Measurements from ENCODE around the gene GLB1L2. TPM values are rescaled to one million over a fixed set of nuclear protein-coding genes. Genes with fewer than 3 reads are reported as not detected.

Gene GLB1L2
- total RNA-seq, 4 donors from 2014 or later = 7.1 to 13.1 (median 10.5) TPM

DNA sequence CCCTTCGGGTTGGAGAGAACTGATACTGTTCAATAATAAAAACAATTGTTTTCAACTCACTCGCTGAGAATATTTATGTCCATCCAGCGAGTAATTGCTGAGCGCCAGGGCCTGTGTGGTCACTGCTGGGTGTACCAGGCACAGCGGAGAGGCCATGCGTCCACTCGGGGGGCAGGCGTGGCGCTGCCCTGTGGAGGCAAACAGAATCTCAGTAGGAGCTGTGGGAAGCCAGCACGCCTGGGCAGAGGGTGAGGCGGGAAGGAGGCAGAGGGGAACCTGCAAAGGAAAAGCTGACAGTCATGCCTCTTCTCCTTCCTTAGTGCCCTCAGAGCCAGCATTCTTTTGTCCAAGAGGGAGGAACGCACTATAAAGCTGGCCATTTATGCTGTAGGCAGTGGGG, 44.2 kb upstream of the GLB1L2 start:
- Histone ChIP-seq H3K36me3 (no peaks in the 10 kb centered on the region), H3K4me1 (no peaks in the 10 kb centered on the region), H3K9me3 (no peaks in the 10 kb centered on the region), H3K4me3 (no peak overlapping the region), H3K27ac (replicated peaks in 1 of 4) (no peak overlapping the region), H3K27me3 (peaks cover 0 to 11% (median 0%) of the 10 kb centered on the region in 4 donors)
- peak; percentile 57 for DNase-seq (ENCODE audit: extremely low spot score)
- TF ChIP-seq POLR2A (IDR thresholded peaks at IDR 0.05; ENCODE audit: low read depth) (no peak), POLR2AphosphoS5 (IDR thresholded peaks at IDR 0.05) (no peak), EP300 (IDR thresholded peaks at IDR 0.05) (no peak)
- TF ChIP-seq, protein P1, sequence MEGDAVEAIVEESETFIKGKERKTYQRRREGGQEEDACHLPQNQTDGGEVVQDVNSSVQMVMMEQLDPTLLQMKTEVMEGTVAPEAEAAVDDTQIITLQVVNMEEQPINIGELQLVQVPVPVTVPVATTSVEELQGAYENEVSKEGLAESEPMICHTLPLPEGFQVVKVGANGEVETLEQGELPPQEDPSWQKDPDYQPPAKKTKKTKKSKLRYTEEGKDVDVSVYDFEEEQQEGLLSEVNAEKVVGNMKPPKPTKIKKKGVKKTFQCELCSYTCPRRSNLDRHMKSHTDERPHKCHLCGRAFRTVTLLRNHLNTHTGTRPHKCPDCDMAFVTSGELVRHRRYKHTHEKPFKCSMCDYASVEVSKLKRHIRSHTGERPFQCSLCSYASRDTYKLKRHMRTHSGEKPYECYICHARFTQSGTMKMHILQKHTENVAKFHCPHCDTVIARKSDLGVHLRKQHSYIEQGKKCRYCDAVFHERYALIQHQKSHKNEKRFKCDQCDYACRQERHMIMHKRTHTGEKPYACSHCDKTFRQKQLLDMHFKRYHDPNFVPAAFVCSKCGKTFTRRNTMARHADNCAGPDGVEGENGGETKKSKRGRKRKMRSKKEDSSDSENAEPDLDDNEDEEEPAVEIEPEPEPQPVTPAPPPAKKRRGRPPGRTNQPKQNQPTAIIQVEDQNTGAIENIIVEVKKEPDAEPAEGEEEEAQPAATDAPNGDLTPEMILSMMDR (IDR thresholded peaks at IDR 0.05) = no peak
- intact Hi-C loops (cut with DNase I) = no loop called here
- 91% methylated on average over 12 of the region's 12 CpGs for WGBS

DNA sequence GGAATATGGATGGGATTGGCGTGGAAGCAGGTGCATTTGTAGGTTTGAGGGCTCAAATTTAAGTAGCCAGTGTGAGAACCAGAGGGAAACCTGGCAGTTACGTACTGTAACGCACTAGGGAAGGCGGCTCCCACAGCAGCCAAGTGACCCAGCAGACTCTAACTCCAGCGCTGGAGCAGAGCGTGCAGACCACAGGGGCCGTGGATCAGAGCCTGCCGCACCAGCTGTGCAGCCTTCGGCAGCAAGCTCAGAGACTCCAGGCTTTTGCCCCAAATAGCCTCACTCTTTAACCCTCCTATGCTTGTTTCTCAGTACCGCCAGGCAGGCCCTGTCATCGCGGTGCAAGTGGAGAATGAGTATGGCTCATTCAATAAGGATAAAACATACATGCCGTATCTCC, 43.3 kb upstream of the GLB1L2 start:
- WGBS = 90% methylated on average over 13 of the region's 13 CpGs
- intact Hi-C loops (cut with DNase I) = no loop called here
- Histone ChIP-seq H3K9me3 (no peaks in the 10 kb centered on the region), H3K4me3 (no peak overlapping the region), H3K4me1 (no peaks in the 10 kb centered on the region), H3K27ac (replicated peaks in 1 of 4) (no peak overlapping the region), H3K27me3 (peaks cover 0 to 2% (median 0%) of the 10 kb centered on the region in 4 donors), H3K36me3 (no peaks in the 10 kb centered on the region)
- TF ChIP-seq EP300 (IDR thresholded peaks at IDR 0.05) = no peak
- no peak for TF ChIP-seq POLR2A (IDR thresholded peaks at IDR 0.05; ENCODE audit: low read depth)
- TF ChIP-seq POLR2AphosphoS5 (IDR thresholded peaks at IDR 0.05) = no peak
- TF ChIP-seq, protein P1 (IDR thresholded peaks at IDR 0.05) = no peak
- peak; percentile 64 for DNase-seq (ENCODE audit: extremely low spot score)

- no peak overlapping the region for H3K4me3 ChIP-seq
- 77% methylated on average over 4 of the region's 4 CpGs for WGBS
- no peaks in the 10 kb centered on the region for H3K4me1 ChIP-seq
- no peak for DNase-seq (ENCODE audit: extremely low spot score)
- intact Hi-C loops (cut with DNase I) = no loop called here
- no peaks in the 10 kb centered on the region for H3K36me3 ChIP-seq
- H3K27me3 ChIP-seq = no peaks in the 10 kb centered on the region
- TF ChIP-seq POLR2AphosphoS5 (IDR thresholded peaks at IDR 0.05) (no peak), EP300 (IDR thresholded peaks at IDR 0.05) (no peak), POLR2A (IDR thresholded peaks at IDR 0.05; ENCODE audit: low read depth) (no peak)
- TF ChIP-seq, protein P1 (IDR thresholded peaks at IDR 0.05) = no peak
- H3K9me3 ChIP-seq = no peaks in the 10 kb centered on the region
- H3K27ac ChIP-seq (replicated peaks in 1 of 4) = no peak overlapping the region
These were observed 42.6 kb upstream of the GLB1L2 start for GRCh38 chr11:134289167-134289566.

- H3K4me3 ChIP-seq = no peak overlapping the region
- no peak for DNase-seq (ENCODE audit: extremely low spot score)
- WGBS = 70% methylated on average over 3 of the region's 12 CpGs
- intact Hi-C loops (cut with DNase I) = no loop called here
- no peaks in the 10 kb centered on the region for H3K36me3 ChIP-seq
- no peaks in the 10 kb centered on the region for H3K9me3 ChIP-seq
- H3K27me3 ChIP-seq = no peaks in the 10 kb centered on the region
- no peaks in the 10 kb centered on the region for H3K4me1 ChIP-seq
- TF ChIP-seq POLR2AphosphoS5 (IDR thresholded peaks at IDR 0.05) = no peak
- TF ChIP-seq POLR2A (IDR thresholded peaks at IDR 0.05; ENCODE audit: low read depth) = no peak
- TF ChIP-seq EP300 (IDR thresholded peaks at IDR 0.05) = no peak
- TF ChIP-seq, protein P1 (IDR thresholded peaks at IDR 0.05) = no peak
- H3K27ac ChIP-seq (replicated peaks in 1 of 4) = no peak overlapping the region
These were observed 42.0 kb upstream of the GLB1L2 start for GRCh38 chr11:134289789-134290188.

DNA sequence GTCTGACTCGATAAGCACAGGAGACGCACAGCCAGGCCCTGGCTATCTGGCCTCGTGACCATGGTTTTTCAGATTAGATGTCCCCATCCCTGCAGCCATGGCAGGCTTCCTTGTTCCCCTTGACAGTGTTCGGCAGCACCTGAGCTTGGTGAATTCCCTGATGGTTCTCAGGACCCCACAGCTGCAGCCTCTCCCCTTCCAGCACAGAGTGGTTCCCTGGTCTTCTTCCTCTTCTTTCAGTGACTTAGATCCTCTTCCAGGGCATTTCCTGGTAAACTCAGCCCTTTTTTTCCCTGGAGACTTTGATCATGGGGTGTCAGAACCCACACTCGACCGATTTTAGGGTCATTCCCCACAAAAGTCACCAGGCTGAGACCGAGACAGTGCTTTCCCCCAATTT, 41.1 kb upstream of the GLB1L2 start:
- Histone ChIP-seq H3K27ac (replicated peaks in 1 of 4) (no peak overlapping the region), H3K4me3 (no peak overlapping the region), H3K9me3 (no peaks in the 10 kb centered on the region), H3K36me3 (no peaks in the 10 kb centered on the region), H3K27me3 (no peaks in the 10 kb centered on the region), H3K4me1 (no peaks in the 10 kb centered on the region)
- TF ChIP-seq POLR2AphosphoS5 (IDR thresholded peaks at IDR 0.05) (no peak), EP300 (IDR thresholded peaks at IDR 0.05) (no peak), POLR2A (IDR thresholded peaks at IDR 0.05; ENCODE audit: low read depth) (no peak)
- TF ChIP-seq, protein P1 (IDR thresholded peaks at IDR 0.05) = no peak
- intact Hi-C loops (cut with DNase I) = no loop called here
- WGBS = 91% methylated on average over 7 of the region's 7 CpGs
- DNase-seq (ENCODE audit: extremely low spot score) = no peak

All from esophagus muscularis mucosa (tissue), 4 donors.